Neuronal stem cell (in vitro differentiated cells): ENCODE results near the gene ESPN.

Experiments used
- DNase-seq: peaks from one replicate; pipeline ENCODE4 v3.0.0-alpha.2; 2013; ENCODE audit warnings: low spot score
- H2AFZ ChIP-seq: one replicate; pipeline ENCODE4 v1.6.1; 2013; ENCODE audit warnings: mild to moderate bottlenecking, low read length, inconsistent platforms
- H2AK5ac ChIP-seq: 2 replicates; pipeline ENCODE4 v1.6.1; 2013; ENCODE audit warnings: low read depth, mild to moderate bottlenecking, inconsistent platforms, low read length, moderate library complexity, mixed read lengths
- H2BK120ac ChIP-seq: 2 replicates; pipeline ENCODE4 v1.6.1; 2013; ENCODE audit warnings: low read depth, mild to moderate bottlenecking, inconsistent platforms, low read length, moderate library complexity, mixed read lengths
- H2BK12ac ChIP-seq: one replicate; pipeline ENCODE4 v1.6.1; 2013; ENCODE audit warnings: low read length, inconsistent platforms
- H2BK15ac ChIP-seq: 2 replicates; pipeline ENCODE4 v1.6.1; 2013; ENCODE audit warnings: mild to moderate bottlenecking, low read length, inconsistent platforms, mixed read lengths
- H2BK5ac ChIP-seq: one replicate; pipeline ENCODE4 v1.6.1; 2013; ENCODE audit warnings: inconsistent platforms, mild to moderate bottlenecking, low read length, moderate library complexity
- H3K14ac ChIP-seq: one replicate; pipeline ENCODE4 v1.6.1; 2013; ENCODE audit warnings: low read length, inconsistent platforms
- H3K18ac ChIP-seq: 2 replicates; pipeline ENCODE4 v1.6.1; 2013; ENCODE audit warnings: low read length, inconsistent platforms
- H3K23ac ChIP-seq: 2 replicates; pipeline ENCODE4 v1.6.1; 2013; ENCODE audit warnings: low read depth, mild to moderate bottlenecking, mixed read lengths, low read length, inconsistent platforms; ENCODE audit not compliant: poor library complexity
- H3K27ac ChIP-seq: replicated peaks from 3 replicates; pipeline ENCODE4 v1.5.1; 2013; ENCODE audit warnings: low read length, inconsistent platforms
- H3K27me3 ChIP-seq, 3 experiments: 2 replicates each; pipeline ENCODE4 v1.6.1; 2013; ENCODE audit warnings: low read length in 3 of 3, mild to moderate bottlenecking in 2 of 3, inconsistent platforms in 1 of 3, low read depth in 1 of 3, mixed read lengths in 1 of 3, moderate library complexity in 1 of 3; ENCODE audit not compliant: control insufficient read depth in 3 of 3, insufficient read depth in 3 of 3
- H3K36me3 ChIP-seq, 2 donors: replicated peaks in 1 of 2; 2 replicates each; pipeline ENCODE4 v1.6.1; 2013; ENCODE audit warnings: low read length in 2 of 2; ENCODE audit not compliant: control insufficient read depth in 2 of 2, insufficient read depth in 2 of 2
- H3K4ac ChIP-seq: 2 replicates; pipeline ENCODE4 v1.6.1; 2013; ENCODE audit warnings: inconsistent platforms, mild to moderate bottlenecking, low read length, moderate library complexity
- H3K4me1 ChIP-seq, 2 donors: 1 replicate in 1 of 2; 2 replicates in 1 of 2; pipeline ENCODE4 v1.6.1; 2013; ENCODE audit warnings: low read length in 2 of 2, low read depth in 1 of 2; ENCODE audit not compliant: control insufficient read depth in 2 of 2, insufficient read depth in 1 of 2
- H3K4me2 ChIP-seq: one replicate; pipeline ENCODE4 v1.6.1; 2013; ENCODE audit warnings: mild to moderate bottlenecking, low read length, inconsistent platforms; ENCODE audit not compliant: insufficient read depth, poor library complexity, severe bottlenecking
- H3K4me3 ChIP-seq, 2 donors: 2 replicates each; pipeline ENCODE4 v1.5.1; 2013; ENCODE audit warnings: low read length in 2 of 2, mild to moderate bottlenecking in 2 of 2, inconsistent platforms in 1 of 2, moderate library complexity in 1 of 2
- H3K79me1 ChIP-seq: one replicate; pipeline ENCODE4 v1.6.1; 2013; ENCODE audit warnings: low read depth, mild to moderate bottlenecking, inconsistent platforms, low read length, moderate library complexity
- H3K9ac ChIP-seq: one replicate; pipeline ENCODE4 v1.6.1; 2013; ENCODE audit warnings: mild to moderate bottlenecking, low read depth, low read length, inconsistent platforms; ENCODE audit not compliant: poor library complexity
- H3K9me3 ChIP-seq, 2 donors: replicated peaks in 1 of 2; 2 replicates each; pipeline versions ENCODE3 to v1.6.1; 2013; ENCODE audit warnings: low read length in 2 of 2, mild to moderate bottlenecking in 2 of 2, inconsistent platforms in 1 of 2, low read depth in 1 of 2, mixed read lengths in 1 of 2, moderate library complexity in 1 of 2; ENCODE audit not compliant: control insufficient read depth in 2 of 2, insufficient read depth in 1 of 2
- H4K8ac ChIP-seq: one replicate; pipeline ENCODE4 v1.6.1; 2013; ENCODE audit warnings: low read depth, mild to moderate bottlenecking, inconsistent platforms, low read length, moderate library complexity
- H4K91ac ChIP-seq: one replicate; pipeline ENCODE4 v1.6.1; 2013; ENCODE audit warnings: low read length, low read depth, mild to moderate bottlenecking, inconsistent platforms; ENCODE audit not compliant: poor library complexity
- WGBS, 2 donors: extraction: QIAGEN DNeasy Blood & Tissue Kit; methylation state at CpG; one replicate each; pipeline ENCODE4 v1.1.7; 2013; ENCODE audit warnings: missing lambda C conversion rate in 2 of 2, mixed read lengths in 1 of 2; ENCODE audit not compliant: insufficient read length in 2 of 2, insufficient replicate concordance in 1 of 2; ENCODE audit errors: extremely low coverage in 2 of 2; 5-methylcytosine and 5-hydroxymethylcytosine counted together

Gene ESPN

DNA sequence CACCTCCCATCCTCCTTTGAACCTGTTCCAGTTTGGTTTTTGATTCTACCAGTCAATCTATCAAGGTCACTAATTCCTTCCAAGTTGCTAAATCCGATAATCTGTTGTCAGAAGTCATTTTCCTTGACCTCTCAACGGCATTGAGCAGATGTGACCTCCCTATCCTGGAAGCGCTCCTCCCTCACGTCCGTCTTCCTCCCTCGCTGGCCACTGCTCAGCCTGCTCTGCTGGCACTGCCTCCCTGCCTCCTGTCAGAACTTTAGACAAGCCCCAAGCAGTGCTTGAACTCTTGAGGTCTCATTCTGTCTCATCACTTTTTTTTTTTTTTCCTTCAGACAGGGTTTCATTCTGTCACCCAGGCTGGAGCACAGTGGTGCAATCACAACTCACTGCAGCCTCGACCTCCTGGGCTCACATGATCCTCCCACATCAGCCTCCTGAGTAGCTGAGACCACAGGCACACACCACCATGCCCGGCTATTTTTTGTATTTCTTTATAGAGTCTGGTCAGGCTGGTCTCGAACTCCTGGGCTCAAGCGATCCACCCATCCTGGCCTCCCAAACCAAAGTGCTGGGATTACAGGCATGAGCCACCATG is 26.6 kb upstream of the ESPN start:
- H3K4me1 ChIP-seq = peaks cover 0 to 4% of the 10 kb centered on the region in 2 donors
- no peak overlapping the region for H3K23ac ChIP-seq
- no peak overlapping the region for H2BK120ac ChIP-seq
- no peak for DNase-seq
- no peak overlapping the region for H2BK5ac ChIP-seq
- no peak overlapping the region for H3K4me2 ChIP-seq
- H2BK12ac ChIP-seq = no peak overlapping the region
- H3K4ac ChIP-seq = no peak overlapping the region
- no peak overlapping the region for H2AFZ ChIP-seq
- H3K9me3 ChIP-seq = no peaks in the 10 kb centered on the region
- no peak overlapping the region for H3K9ac ChIP-seq
- no peak overlapping the region for H3K27ac ChIP-seq
- H3K14ac ChIP-seq = no peak overlapping the region
- no peak overlapping the region for H3K18ac ChIP-seq
- no peak overlapping the region for H2BK15ac ChIP-seq
- no peak overlapping the region for H4K91ac ChIP-seq
- H3K27me3 ChIP-seq = no peaks in the 10 kb centered on the region
- no peak overlapping the region for H2AK5ac ChIP-seq
- H3K79me1 ChIP-seq = no peaks in the 10 kb centered on the region
- no peaks in the 10 kb centered on the region for H3K36me3 ChIP-seq
- H3K4me3 ChIP-seq = no peak overlapping the region
- no CpG with 5 or more reads among the region's 10 CpGs for WGBS, 2 donors
- H4K8ac ChIP-seq = no peak overlapping the region

DNA sequence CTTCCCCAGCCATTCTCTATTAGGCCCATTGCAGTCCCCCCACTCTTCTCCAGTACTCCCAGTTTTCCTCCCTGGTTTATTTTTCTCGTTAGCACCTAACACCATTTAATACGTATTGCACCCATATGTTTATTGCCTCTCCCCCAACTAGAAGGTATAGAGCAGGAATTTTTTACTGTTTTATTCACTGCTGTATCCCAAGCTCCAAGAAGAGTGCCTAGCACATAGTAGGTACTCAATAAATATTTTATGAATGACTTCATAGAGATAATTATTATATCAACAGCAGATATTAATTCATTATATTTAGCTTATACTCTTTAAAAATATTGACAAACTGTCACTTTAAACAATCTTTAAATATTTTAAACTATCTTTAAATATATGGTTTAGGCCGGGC is 25.3 kb upstream of the ESPN start:
- H3K79me1 ChIP-seq = no peaks in the 10 kb centered on the region
- H3K23ac ChIP-seq = no peak overlapping the region
- H3K27me3 ChIP-seq = no peaks in the 10 kb centered on the region
- no CpG with 5 or more reads among the region's 3 CpGs for WGBS, 2 donors
- no peaks in the 10 kb centered on the region for H3K36me3 ChIP-seq
- no peak overlapping the region for H4K8ac ChIP-seq
- no peak overlapping the region for H3K9ac ChIP-seq
- H2BK5ac ChIP-seq = no peak overlapping the region
- H3K4me3 ChIP-seq = no peak overlapping the region
- peaks cover 0 to under 1% of the 10 kb centered on the region in 2 donors for H3K4me1 ChIP-seq
- H2AK5ac ChIP-seq = no peak overlapping the region
- no peak overlapping the region for H2AFZ ChIP-seq
- no peak overlapping the region for H2BK120ac ChIP-seq
- H3K27ac ChIP-seq = no peak overlapping the region
- H3K4ac ChIP-seq = no peak overlapping the region
- no peak overlapping the region for H3K14ac ChIP-seq
- H2BK15ac ChIP-seq = no peak overlapping the region
- H4K91ac ChIP-seq = no peak overlapping the region
- H3K9me3 ChIP-seq = no peaks in the 10 kb centered on the region
- DNase-seq = no peak
- H3K18ac ChIP-seq = no peak overlapping the region
- H3K4me2 ChIP-seq = no peak overlapping the region
- no peak overlapping the region for H2BK12ac ChIP-seq

DNA sequence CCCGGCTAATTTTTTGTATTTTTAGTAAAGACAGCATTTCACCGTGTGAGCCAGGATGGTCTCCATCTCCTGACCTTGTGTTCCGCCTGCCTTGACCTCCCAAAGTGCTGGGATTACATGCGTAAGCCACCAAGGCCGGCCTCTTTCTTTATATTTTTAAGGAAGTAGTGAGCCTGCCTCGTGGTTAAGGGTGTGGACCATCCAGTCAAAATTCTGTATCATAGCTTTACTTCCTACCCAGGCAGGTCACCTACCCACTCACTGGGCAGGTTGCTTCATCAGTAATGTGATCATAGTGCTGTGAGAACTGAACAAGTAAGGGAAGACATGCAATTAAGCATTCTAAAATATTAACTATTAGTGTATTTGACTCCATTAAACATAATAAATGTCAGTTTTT is 22.9 kb upstream of the ESPN start:
- no peak overlapping the region for H3K23ac ChIP-seq
- H3K18ac ChIP-seq = no peak overlapping the region
- no peak overlapping the region for H3K4me2 ChIP-seq
- H4K8ac ChIP-seq = no peak overlapping the region
- H2BK5ac ChIP-seq = no peak overlapping the region
- no CpG with 5 or more reads among the region's 6 CpGs for WGBS, 2 donors
- H3K9ac ChIP-seq = no peak overlapping the region
- no peaks in the 10 kb centered on the region for H3K36me3 ChIP-seq
- H3K4ac ChIP-seq = no peak overlapping the region
- H3K79me1 ChIP-seq = no peaks in the 10 kb centered on the region
- H3K27me3 ChIP-seq = peaks cover 0 to 11% (median 0%) of the 10 kb centered on the region in 3 experiments
- no peak overlapping the region for H2AFZ ChIP-seq
- H3K4me1 ChIP-seq = no peaks in the 10 kb centered on the region
- no peak overlapping the region for H4K91ac ChIP-seq
- no peak for DNase-seq
- H3K27ac ChIP-seq = no peak overlapping the region
- no peak overlapping the region for H2BK15ac ChIP-seq
- no peak overlapping the region for H2AK5ac ChIP-seq
- no peak overlapping the region for H3K4me3 ChIP-seq
- H3K9me3 ChIP-seq = no peaks in the 10 kb centered on the region
- no peak overlapping the region for H2BK12ac ChIP-seq
- no peak overlapping the region for H3K14ac ChIP-seq
- H2BK120ac ChIP-seq = no peak overlapping the region

DNA sequence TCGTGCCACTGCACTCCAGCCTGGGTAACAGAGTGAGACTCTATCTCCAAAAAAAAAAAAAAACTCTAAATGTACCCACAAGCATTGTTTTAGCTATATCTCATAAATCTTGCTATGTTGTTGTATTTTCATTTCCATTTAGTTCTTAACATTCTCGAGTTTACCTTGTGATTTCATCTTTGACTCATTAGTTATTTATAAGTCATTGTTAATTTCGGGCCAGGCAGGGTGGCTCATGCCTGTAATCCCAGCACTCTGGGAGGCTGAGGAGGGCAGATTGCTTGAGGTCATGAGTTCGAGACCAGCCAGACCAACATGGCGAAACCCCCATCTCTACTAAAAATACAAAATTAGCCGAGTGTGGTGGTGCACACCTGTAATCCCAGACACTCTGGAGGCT is 16.6 kb upstream of the ESPN start:
- Histone ChIP-seq H3K79me1 (no peaks in the 10 kb centered on the region), H4K8ac (no peak overlapping the region), H3K4me2 (no peak overlapping the region), H3K9ac (no peak overlapping the region), H3K4ac (no peak overlapping the region), H2AFZ (no peak overlapping the region), H2BK5ac (no peak overlapping the region), H3K36me3 (no peaks in the 10 kb centered on the region), H3K23ac (no peak overlapping the region), H3K4me3 (no peak overlapping the region), H2AK5ac (no peak overlapping the region), H3K9me3 (no peaks in the 10 kb centered on the region), H2BK12ac (no peak overlapping the region), H3K4me1 (no peaks in the 10 kb centered on the region), H2BK120ac (no peak overlapping the region), H4K91ac (no peak overlapping the region), H3K14ac (no peak overlapping the region), H3K18ac (no peak overlapping the region), H2BK15ac (no peak overlapping the region), H3K27me3 (peaks cover 0 to 24% (median 0%) of the 10 kb centered on the region in 3 experiments), H3K27ac (no peak overlapping the region)
- DNase-seq = no peak
- no CpG with 5 or more reads among the region's 6 CpGs for whole genome bisulfite sequencing, 2 donors
